GM12874 (cell line): Measurements from ENCODE around the gene HAS3.

Experiments
- CTCF ChIP-seq: IDR thresholded peaks from 2 replicates; pipeline ENCODE4 v1.5.1; 2011; ENCODE audit warnings: low read depth, mild to moderate bottlenecking, control low read depth, low read length, moderate library complexity; ENCODE audit not compliant: insufficient read depth

HAS3 gene

GRCh38 chr16:69145658-69146057 is 40.2 kb downstream of the HAS3 start:
- no peak for TF ChIP-seq CTCF

- peak; percentile 65 for TF ChIP-seq CTCF
Measured at GRCh38 chr16:69150146-69150865, 44.9 kb downstream of the HAS3 start.

GRCh38 chr16:69157196-69157595 is 51.7 kb downstream of the HAS3 start:
- no peak for TF ChIP-seq CTCF

- TF ChIP-seq CTCF: no peak
Measured at GRCh38 chr16:69160192-69160591, 54.7 kb downstream of the HAS3 start.

- TF ChIP-seq CTCF: no peak
Measured at GRCh38 chr16:69165584-69165983, 60.1 kb downstream of the HAS3 start.

- no peak for TF ChIP-seq CTCF
Measured at GRCh38 chr16:69166221-69166833, 60.9 kb downstream of the HAS3 start.

- no peak for TF ChIP-seq CTCF
Measured at GRCh38 chr16:69166946-69167930, 61.8 kb downstream of the HAS3 start.
